ENCODE results near the gene SPAG6. TPM values are rescaled to one million over a fixed set of nuclear protein-coding genes. Genes with fewer than 3 reads are reported as not detected.

Gene SPAG6
- not detected in 2 replicates for total RNA-seq

DNA sequence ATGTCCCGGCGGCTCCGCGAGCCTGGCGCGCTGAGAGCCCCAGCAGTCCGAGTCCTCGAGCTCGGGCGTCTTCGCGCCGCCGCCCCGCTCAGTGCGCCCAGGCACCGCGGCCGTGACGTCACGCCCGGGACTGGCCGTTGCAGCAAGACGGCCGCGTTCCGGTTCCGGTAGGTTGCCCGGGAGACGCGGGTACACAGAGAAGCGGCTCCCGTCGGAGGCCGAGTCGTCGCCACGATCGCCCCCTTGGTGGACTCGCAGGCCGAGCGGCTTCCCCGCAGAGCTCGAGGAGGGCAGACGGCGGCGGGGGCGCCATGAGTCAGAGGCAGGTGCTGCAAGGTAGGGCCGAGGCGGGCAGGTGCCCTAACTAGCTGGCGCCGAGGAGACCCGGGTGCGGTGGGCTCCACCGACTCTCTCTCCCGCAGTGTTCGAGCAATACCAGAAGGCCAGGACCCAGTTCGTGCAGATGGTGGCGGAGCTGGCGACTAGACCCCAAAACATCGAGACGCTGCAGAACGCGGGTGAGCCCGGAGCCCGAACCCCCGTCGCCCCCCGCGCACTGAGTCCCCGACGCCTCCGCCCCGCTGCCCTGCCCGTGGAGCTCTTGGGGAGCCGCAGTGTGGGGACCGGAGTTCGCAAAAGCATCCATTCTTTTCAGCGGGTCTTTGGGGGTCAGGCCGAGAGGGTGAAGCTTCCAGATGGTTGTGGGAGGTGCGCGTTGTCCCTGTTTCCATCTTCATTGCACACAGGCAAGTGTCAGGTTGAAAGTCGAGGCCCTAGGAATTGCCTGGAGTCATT lies at the start of gene SPAG6:
Gene SPAG6 (plus strand): TSS at position 196 of the 795 bp plus-strand sequence. CDS start 116 bp downstream, at position 312.

DNA sequence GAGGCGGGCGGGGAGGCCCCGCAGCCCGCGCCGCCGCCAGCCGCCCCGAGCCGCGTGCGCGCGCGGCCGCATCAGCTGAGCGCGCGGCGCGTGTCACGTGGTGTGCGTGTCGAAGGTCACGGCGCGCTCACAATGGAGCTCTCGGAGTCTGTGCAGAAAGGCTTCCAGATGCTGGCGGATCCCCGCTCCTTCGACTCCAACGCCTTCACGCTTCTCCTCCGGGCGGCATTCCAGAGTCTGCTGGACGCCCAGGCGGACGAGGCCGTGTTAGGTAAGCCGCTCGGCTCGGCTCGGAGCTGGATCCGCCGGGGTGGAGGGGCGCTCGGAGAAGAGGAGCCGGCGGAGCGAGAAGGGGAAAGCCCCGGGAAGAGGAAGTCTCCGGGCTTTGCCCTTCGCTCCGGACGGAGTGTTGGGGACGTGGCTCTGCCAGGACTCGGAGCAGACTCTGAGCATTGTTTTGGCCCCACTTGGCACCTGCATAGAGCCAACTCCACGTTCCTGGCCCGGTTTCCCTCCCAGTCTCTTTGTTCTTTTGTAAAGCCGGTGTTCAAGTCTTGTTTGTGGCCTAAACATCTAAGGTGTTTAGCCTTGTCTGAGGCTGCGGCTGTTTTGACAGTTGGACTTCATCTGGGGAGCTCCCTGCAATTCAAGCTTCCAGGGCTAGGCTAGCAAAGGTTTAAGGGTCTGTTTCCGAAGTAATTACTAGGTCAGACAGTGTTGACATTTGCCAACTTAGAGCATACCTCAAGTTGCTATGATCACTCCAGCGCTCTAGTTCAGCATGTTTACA lies 28.8 kb upstream of the SPAG6 start, which contains the start of gene COMMD3:
Gene COMMD3 (plus strand): TSS at position 103 of the 790 bp plus-strand sequence. CDS start 30 bp downstream, at position 133.

GRCh38 chr10:22320591-22321155 lies 24.6 kb upstream of the SPAG6 start, which contains the start of gene BMI1:
Gene BMI1 (plus strand): TSS chr10:22321099. CDS start chr10:22326450, 5,351 bp downstream.

Other genes starting within 250 kb of the SPAG6 start
- gene EBLN1, start 127.5 kb upstream of the SPAG6 start, total RNA-seq, result not detected in 2 replicates
- 29.0 and 33.8 TPM in 2 replicates for gene COMMD3, start 29.1 kb upstream of the SPAG6 start, total RNA-seq
- gene BMI1, start 24.4 kb upstream of the SPAG6 start, total RNA-seq, result 39.6 and 54.5 TPM in 2 replicates

Data from cardiac ventricle fibroblast (primary cell).